SK-MEL-5 (cell line): ENCODE data around the gene CPNE9. TPM values are rescaled to one million over a fixed set of nuclear protein-coding genes. Genes with fewer than 3 reads are reported as not detected.

Experiments
- DNase-seq: peaks from one replicate; pipeline ENCODE4 v3.0.0-alpha.2; 2016; ENCODE audit warnings: low read depth, low spot score
- in situ Hi-C: cut with HindIII; loops from 2 replicates; pipeline ENCODE4 v1.10.0; 2016; ENCODE audit warnings: low sequenced_read_pairs, high pct_unique_total_duplicates, low pct_unique_long_range_greater_than_20kb
- total RNA-seq: library from RNA; depleted of rRNA; stranded (reverse); fragments of >200 nt; shearing (Covaris generic); gene quantifications from 2 replicates; pipeline ENCODE4 v1.2.3, GENCODE V29; 2014

CPNE9 gene
- total RNA-seq, 1 experiment from 2014 or later: 0.79 TPM

GRCh38 chr3:9683426-9683825, 20.2 kb upstream of the CPNE9 start:
- DNase-seq: no peak
- in situ Hi-C loops: no loop called here

GRCh38 chr3:9685216-9686049, 18.2 kb upstream of the CPNE9 start:
- in situ Hi-C loops: no loop called here
- DNase-seq: no peak

GRCh38 chr3:9686050-9686550, 17.5 kb upstream of the CPNE9 start:
- no peak for DNase-seq
- in situ Hi-C loops: no loop called here

- in situ Hi-C loops: no loop called here
- no peak for DNase-seq
Measured at GRCh38 chr3:9686703-9687102, 16.9 kb upstream of the CPNE9 start.

- in situ Hi-C loops: no loop called here
- DNase-seq: no peak
Measured at GRCh38 chr3:9687514-9687913, 16.1 kb upstream of the CPNE9 start.

- DNase-seq: no peak
- in situ Hi-C loops: no loop called here
Measured at GRCh38 chr3:9688961-9689360, 14.7 kb upstream of the CPNE9 start.

- in situ Hi-C loops: no loop called here
- DNase-seq: no peak
Measured at GRCh38 chr3:9689757-9690156, 13.9 kb upstream of the CPNE9 start.

GRCh38 chr3:9690451-9691450, 12.9 kb upstream of the CPNE9 start:
- DNase-seq: no peak
- in situ Hi-C loops: no loop called here

GRCh38 chr3:9691636-9692035, 12.0 kb upstream of the CPNE9 start:
- no peak for DNase-seq
- in situ Hi-C loops: no loop called here

GRCh38 chr3:9692416-9692815, 11.2 kb upstream of the CPNE9 start:
- DNase-seq: no peak
- in situ Hi-C loops: no loop called here

GRCh38 chr3:9695345-9695744, 8.3 kb upstream of the CPNE9 start:
- in situ Hi-C loops: no loop called here

GRCh38 chr3:9695746-9696145, 7.9 kb upstream of the CPNE9 start:
- DNase-seq: no peak
- in situ Hi-C loops: no loop called here

More at GRCh38 chr3:9695345-9695744, 8.3 kb upstream of the CPNE9 start:
- no peak for DNase-seq

- no peak for DNase-seq
- in situ Hi-C loops: no loop called here
Measured at GRCh38 chr3:9696480-9697220, 7.0 kb upstream of the CPNE9 start.

GRCh38 chr3:9697892-9698291, 5.7 kb upstream of the CPNE9 start:
- in situ Hi-C loops: no loop called here
- no peak for DNase-seq

- no peak for DNase-seq
- in situ Hi-C loops: no loop called here
Measured at GRCh38 chr3:9698293-9698692, 5.3 kb upstream of the CPNE9 start.

- in situ Hi-C loops: no loop called here
- DNase-seq: no peak
Measured at GRCh38 chr3:9700536-9700935, 3.1 kb upstream of the CPNE9 start.

- in situ Hi-C loops: no loop called here
- no peak for DNase-seq
Measured at GRCh38 chr3:9701006-9701405, 2.6 kb upstream of the CPNE9 start.

GRCh38 chr3:9701711-9702110, 1.9 kb upstream of the CPNE9 start:
- in situ Hi-C loops: no loop called here
- DNase-seq: no peak
